Uterus (tissue), 4 donors: ENCODE data around the gene HIP1R. TPM values are rescaled to one million over a fixed set of nuclear protein-coding genes. Genes with fewer than 3 reads are reported as not detected.

Experiments used
- DNase-seq, 2 donors: peaks; one replicate each; pipeline ENCODE4 v3.0.0-alpha.2; 2019 to 2020
- H3K27ac ChIP-seq, 2 donors: fragments of 200-600 bp; sonication (generic); 1 replicate in 1 of 2; 2 replicates in 1 of 2; pipeline ENCODE4 v1.5.1; 2016 to 2018
- H3K27me3 ChIP-seq, 2 donors: fragments of 200-600 bp; sonication (generic); one replicate each; pipeline ENCODE4 v1.5.1; 2018 to 2019; ENCODE audit warnings: control low read depth in 1 of 2
- H3K36me3 ChIP-seq, 2 donors: fragments of 200-600 bp; sonication (generic); one replicate each; pipeline ENCODE4 v1.5.1; 2019; ENCODE audit warnings: control low read depth in 1 of 2
- H3K4me1 ChIP-seq, 2 donors: fragments of 200-600 bp; sonication (generic); one replicate each; pipeline ENCODE4 v1.5.1; 2018 to 2019; ENCODE audit warnings: control low read depth in 1 of 2
- H3K4me3 ChIP-seq, 2 donors: fragments of 200-600 bp; sonication (generic); 1 replicate in 1 of 2; 2 replicates in 1 of 2; pipeline ENCODE4 v1.5.1; 2018 to 2019; ENCODE audit warnings: mild to moderate bottlenecking in 1 of 2
- H3K9me3 ChIP-seq, 2 donors: fragments of 200-600 bp; sonication (generic); one replicate each; pipeline ENCODE4 v1.5.1; 2019; ENCODE audit warnings: control low read depth in 1 of 2
- CTCF ChIP-seq, 4 experiments: fragments of 200-600 bp in 2 of 4; fragments of 450-650 bp in 2 of 4; sonication (generic) in 2 of 4; IDR thresholded peaks; one replicate each; pipeline ENCODE4 v1.5.1; 2016 to 2019; ENCODE audit warnings: antibody characterized with exemption in 4 of 4, mild to moderate bottlenecking in 2 of 4, moderate library complexity in 1 of 4
- POLR2A ChIP-seq, 2 donors: fragments of 450-650 bp; IDR thresholded peaks; one replicate each; pipeline ENCODE4 v1.6.1; 2016; ENCODE audit warnings: antibody characterized with exemption in 2 of 2, mild to moderate bottlenecking in 1 of 2, moderate library complexity in 1 of 2
- intact Hi-C: fragments of 100-400 bp; cut with DNase I; formaldehyde crosslinking; loops from one replicate; pipeline ENCODE4 v1.15.1; 2023; ENCODE audit warnings: low total_unique reads
- total RNA-seq, 4 donors: library from RNA; depleted of rRNA in 3 of 4; stranded (reverse); fragments of >200 nt in 3 of 4; gene quantifications; one replicate each; pipeline versions ENCODE4 v1.1.0 to v1.2.4, GENCODE V29; 2014 to 2023
- donor health status: DM: yes; HTN: yes; CAD: no.

Gene HIP1R
- total RNA-seq, 4 donors from 2014 or later, result 2.9 to 31.3 (median 25.8) TPM

- peak overlapping the region; percentile 3 to 39 for H3K27ac ChIP-seq
- DNase-seq, result peak in 1 of 2 donors; percentile 5
- intact Hi-C loops, result no loop called here
Measured at GRCh38 chr12:122868471-122869177, 33.4 kb downstream of the HIP1R start.

GRCh38 chr12:122869207-122869973 lies 34.1 kb downstream of the HIP1R start:
- H3K9me3 ChIP-seq, result no peaks in the 10 kb centered on the region
- H3K27me3 ChIP-seq, result no peaks in the 10 kb centered on the region
- DNase-seq, result no peak
- intact Hi-C loops, result no loop called here
- TF ChIP-seq CTCF (IDR thresholded peaks at IDR 0.05) (no peak), POLR2A (IDR thresholded peaks at IDR 0.05) (no peak)
- H3K27ac ChIP-seq, result peak overlapping the region in 1 of 2 donors; percentile 84
- no peaks in the 10 kb centered on the region for H3K36me3 ChIP-seq
- peaks cover 0 to 6% of the 10 kb centered on the region in 2 donors for H3K4me1 ChIP-seq
- no peak overlapping the region for H3K4me3 ChIP-seq

More at GRCh38 chr12:122868471-122869177, 33.4 kb downstream of the HIP1R start:
- H3K4me3 ChIP-seq, result no peak overlapping the region
- no peaks in the 10 kb centered on the region for H3K27me3 ChIP-seq
- H3K36me3 ChIP-seq, result no peaks in the 10 kb centered on the region
- H3K9me3 ChIP-seq, result no peaks in the 10 kb centered on the region
- peaks cover 0 to 6% of the 10 kb centered on the region in 2 donors for H3K4me1 ChIP-seq
- TF ChIP-seq CTCF (IDR thresholded peaks at IDR 0.05) (no peak), POLR2A (IDR thresholded peaks at IDR 0.05) (no peak)

GRCh38 chr12:122870163-122870842 lies 35.0 kb downstream of the HIP1R start:
- DNase-seq, result no peak
- TF ChIP-seq POLR2A (IDR thresholded peaks at IDR 0.05) (no peak), CTCF (IDR thresholded peaks at IDR 0.05) (no peak)
- Histone ChIP-seq H3K9me3 (no peaks in the 10 kb centered on the region), H3K27ac (peak overlapping the region; percentile 76 to 84), H3K27me3 (no peaks in the 10 kb centered on the region), H3K4me1 (peaks cover 0 to 6% of the 10 kb centered on the region in 2 donors), H3K36me3 (no peaks in the 10 kb centered on the region), H3K4me3 (no peak overlapping the region)
- intact Hi-C loops, result no loop called here

GRCh38 chr12:122870867-122871664 lies 35.8 kb downstream of the HIP1R start:
- Histone ChIP-seq H3K27me3 (no peaks in the 10 kb centered on the region), H3K27ac (peak overlapping the region; percentile 76 to 84)

More at GRCh38 chr12:122870867-122871664, 35.8 kb downstream of the HIP1R start:
- no peak for TF ChIP-seq CTCF (IDR thresholded peaks at IDR 0.05)
- no peak for TF ChIP-seq POLR2A (IDR thresholded peaks at IDR 0.05)
- Histone ChIP-seq H3K36me3 (no peaks in the 10 kb centered on the region), H3K4me3 (peak overlapping the region in 1 of 2 donors; percentile 22), H3K9me3 (no peaks in the 10 kb centered on the region), H3K4me1 (peaks cover 0 to 6% of the 10 kb centered on the region in 2 donors)
- DNase-seq, result peak in 1 of 2 donors; percentile 20
- intact Hi-C loops, result no loop called here
